SU-DHL-6 (cell line): ENCODE measurements around the gene TBC1D22A.

Experiments used
- CTCF ChIP-seq: fragments of 200-600 bp; sonication (generic); IDR thresholded peaks from one replicate; pipeline ENCODE4 v1.5.1; 2017; ENCODE audit warnings: antibody characterized with exemption, mild to moderate bottlenecking, low read length, moderate library complexity; ENCODE audit not compliant: insufficient read depth, poor library complexity, severe bottlenecking
- EZH2phosphoT487 ChIP-seq: fragments of 200-600 bp; sonication (generic), shearing (Covaris generic); conservative IDR thresholded peaks from 2 replicates; pipeline ENCODE4 v1.6.1; 2018; ENCODE audit warnings: mild to moderate bottlenecking, antibody characterized with exemption, low read length, moderate library complexity, mixed read lengths

- no peak for TF ChIP-seq CTCF
- TF ChIP-seq EZH2phosphoT487, result no peak
Measured at GRCh38 chr22:47059076-47059475, 296.6 kb downstream of the TBC1D22A start.
